Activated CD4-positive, alpha-beta T cell treated with anti-CD3 and anti-CD28 coated beads, Interleukin-2, Interleukin-6, amounts not matched to agents 100 ng/mL and 50 ng/mL, durations not matched to agents 16 hours and 8 hours (primary cell): ENCODE data around the gene MS4A12.
A peak's percentile ranks its signal among the peaks of the same experiment; 100 is the strongest.
"Not testable (repeated sequence)": the region's sequence is repeated elsewhere in the genome, so short reads cannot be mapped to it uniquely, and the experiment has no call there.

Source experiments
- DNase-seq: peaks from one replicate; pipeline ENCODE4 v3.0.0-alpha.2; 2020

Gene MS4A12

DNA sequence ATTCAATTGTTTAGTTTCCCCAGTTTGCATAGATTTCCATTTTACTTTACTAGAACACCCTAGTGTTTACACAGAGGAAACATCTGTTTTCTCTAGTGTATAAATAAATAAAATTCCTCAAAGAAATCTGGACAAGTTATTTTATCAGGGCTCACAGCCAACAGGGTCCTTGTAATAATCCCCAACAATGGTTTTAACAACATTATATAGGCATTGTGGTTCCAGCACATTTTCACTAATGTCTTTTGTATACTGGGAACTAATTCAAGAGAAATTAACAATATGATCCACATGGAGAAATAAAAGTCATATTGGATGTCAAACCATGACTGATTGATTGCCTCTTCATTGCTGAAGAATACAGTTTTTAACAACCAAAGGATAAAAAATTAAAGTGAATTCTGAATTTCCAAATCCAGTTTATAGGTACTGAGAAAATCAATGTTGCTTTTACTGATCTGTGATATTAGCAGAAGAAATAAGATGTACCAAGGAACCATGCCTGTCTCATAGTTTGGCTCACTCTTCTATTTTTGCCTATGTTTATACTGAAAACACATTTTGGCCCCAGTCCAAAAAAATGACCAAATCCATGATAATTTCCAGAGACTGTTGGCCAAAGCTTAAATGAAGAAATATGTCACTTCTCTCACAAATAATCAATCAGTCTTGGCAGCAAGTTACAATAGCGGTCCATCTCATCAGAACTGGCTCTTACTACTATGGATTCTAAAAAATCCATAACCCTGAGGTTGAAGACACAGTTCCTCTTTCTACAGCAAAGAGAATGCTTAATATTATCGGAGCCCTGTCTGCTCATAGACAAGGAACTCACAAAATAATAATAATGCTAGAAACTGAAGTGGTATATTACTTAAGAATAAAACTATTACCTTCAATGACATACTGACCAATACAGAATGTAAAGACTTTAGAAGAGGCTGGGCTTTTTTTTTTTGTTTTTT lies 21.2 kb downstream of the MS4A12 start:
- no peak for DNase-seq

DNA sequence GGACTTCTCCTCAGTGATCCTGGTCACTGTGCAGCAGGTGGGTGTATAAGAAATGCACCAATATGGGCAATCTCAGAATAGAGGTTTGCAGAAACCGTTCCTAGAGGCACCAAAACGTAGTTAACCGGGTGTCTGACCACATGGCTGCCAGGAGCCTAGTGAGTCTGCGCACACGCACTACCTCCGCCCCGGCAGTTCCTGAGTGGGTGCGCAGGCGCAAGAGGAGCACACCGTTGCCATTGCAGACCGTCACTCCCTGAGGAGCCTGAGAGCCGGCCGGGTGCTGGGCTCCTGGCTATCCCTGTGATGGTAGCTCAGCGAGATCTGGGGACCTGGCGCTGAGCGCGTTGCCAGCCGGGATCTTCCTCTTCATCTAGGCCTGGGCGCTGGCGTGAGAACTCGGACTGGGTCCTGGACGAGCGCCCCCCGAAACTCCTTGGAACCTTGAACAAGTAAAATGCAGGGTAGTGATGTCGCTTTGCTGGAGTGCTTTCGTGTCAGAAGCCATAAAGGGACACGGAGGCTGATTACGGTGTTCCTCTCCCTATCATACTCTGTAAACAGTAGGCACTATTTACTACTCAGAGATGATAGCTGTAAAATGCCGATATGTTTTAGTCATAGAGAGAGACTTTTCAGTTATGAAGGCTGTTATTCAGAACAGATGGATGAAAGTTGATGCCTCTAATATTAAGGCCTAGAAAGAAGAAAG lies 22.7 kb downstream of the MS4A12 start, which contains the start of gene MS4A13:
TSS of gene MS4A13 (plus strand) at position 249 of the 712 bp plus-strand sequence. CDS start 2,692 bp downstream, outside the sequence.
- no peak for DNase-seq

DNA sequence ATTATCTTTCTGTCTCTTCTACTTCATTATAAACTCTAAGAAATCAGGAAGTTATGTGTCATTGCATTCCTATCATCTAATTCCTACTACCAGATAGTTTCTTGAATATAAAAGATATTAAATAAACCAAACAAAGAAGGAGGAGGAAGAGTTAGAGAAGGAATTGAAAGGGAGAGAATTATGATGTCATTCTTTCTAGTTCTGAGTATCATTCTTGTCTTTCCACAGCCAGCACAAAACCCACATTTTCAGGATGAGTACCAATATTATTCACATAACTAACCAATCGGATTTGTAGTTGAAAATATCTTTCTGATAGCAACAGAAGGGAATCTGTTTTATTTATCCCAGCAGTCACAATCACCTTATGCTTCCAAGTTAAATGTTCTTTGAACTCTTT lies 35.9 kb downstream of the MS4A12 start:
- DNase-seq = peak; percentile 3

DNA sequence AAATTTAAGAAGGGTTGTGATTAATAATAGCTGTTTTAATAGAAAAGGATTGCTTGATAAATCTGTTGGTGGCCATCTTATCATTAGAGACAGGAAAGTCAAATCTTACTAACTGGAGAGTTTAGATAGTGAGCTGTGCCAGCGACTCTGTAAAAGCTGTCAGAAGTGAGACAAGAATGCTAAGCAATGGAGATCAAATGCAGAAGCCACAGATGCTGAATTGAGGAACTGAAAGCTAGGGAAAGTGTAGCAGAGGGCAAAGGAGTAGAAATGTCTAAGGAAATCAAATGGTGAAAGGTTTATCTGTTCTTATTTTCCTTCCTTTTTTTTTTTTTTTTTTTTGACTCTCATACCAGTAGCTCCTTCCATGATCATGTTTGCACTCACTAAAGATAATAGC lies 36.4 kb downstream of the MS4A12 start:
- no peak for DNase-seq

DNA sequence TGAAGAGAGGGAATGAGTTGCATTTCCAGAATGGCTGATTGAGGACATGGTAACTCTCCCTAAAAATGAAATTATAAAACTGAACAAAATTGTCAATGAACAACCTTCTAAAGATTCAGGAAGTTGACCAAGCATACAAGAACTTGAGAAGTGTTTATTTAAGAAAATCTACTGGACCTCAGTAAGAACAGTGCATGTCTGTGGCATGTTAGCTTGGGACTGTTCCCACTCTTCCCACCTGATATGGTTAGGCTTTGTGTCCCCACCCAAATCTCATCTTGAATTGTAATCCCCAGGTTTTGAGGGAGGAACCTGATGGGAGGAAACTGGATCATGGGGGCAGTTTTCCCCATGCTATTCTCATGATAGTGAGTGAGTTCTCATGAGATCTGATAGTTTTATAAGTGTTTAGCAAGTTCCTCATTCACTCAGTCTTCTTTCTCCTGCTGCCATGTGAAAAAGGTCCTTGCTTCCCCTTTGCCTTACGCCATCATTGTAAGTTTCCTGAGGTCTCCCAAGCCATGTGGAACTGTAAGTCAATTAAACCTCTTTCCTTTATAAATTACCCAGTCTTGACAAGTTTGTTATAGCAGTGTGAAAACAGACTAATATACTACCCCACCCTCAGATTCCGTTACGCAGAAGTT lies 38.0 kb downstream of the MS4A12 start:
- DNase-seq = no peak

DNA sequence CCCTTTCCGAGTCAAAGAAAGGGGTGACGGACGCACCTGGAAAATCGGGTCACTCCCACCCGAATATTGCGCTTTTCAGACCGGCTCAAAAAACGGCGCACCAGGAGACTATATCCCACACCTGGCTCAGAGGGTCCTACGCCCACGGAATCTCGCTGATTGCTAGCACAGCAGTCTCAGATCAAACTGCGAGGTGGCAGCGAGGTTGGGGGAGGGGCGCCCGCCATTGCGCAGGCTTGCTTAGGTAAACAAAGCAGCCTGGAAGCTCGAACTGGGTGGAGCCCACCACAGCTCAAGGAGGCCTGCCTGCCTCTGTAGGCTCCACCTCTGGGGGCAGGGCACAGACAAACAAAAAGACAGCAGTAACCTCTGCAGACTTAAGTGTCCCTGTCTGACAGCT lies 39.8 kb downstream of the MS4A12 start:
- DNase-seq = not testable (repeated sequence)

DNA sequence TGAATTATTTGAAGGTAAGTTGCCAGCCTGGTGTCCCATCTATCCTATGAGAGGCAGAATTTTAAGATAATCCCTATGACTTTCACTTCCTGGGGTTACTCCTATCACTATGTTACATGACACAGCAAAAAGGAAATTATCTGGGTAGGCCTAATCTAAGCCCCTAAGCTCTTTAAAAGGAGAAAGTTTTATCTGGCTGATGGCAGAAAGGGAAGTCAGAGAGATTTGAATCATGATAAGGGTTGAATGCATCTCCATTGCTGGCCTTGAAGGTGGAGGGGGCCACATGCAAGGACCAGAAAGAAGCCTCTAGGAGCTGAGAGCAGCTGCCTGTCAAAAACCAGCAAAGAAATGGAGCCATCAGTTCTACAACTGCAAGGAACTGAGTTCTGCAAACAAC lies 46.0 kb downstream of the MS4A12 start:
- not testable (repeated sequence) for DNase-seq

DNA sequence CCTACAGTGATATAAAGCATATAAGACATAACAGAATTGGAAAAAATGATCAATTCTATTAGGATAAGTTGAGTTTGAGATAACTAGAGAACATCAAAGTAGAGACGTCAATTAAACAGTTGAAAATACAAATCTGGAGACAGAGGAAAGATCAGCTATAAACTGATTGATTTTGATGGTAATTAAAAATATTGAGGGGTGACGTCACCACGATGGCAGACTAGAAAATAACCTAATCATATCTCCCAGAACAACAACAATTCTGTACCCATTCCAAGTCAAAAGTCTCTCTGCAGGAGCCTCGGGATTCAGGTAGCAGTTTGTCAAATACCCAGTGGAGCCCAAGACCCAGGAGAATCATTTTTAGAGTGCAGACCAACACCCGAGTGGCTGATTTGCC lies 51.5 kb downstream of the MS4A12 start:
- DNase-seq = no peak
